ENCODE data around the gene SLC4A2.

GRCh38 chr7:151115121-151115835 lies 55.9 kb downstream of the SLC4A2 start:
- TF ChIP-seq CTCF (conservative IDR thresholded peaks at IDR 0.05; ENCODE audit: low read length) (no peak), EZH2phosphoT487 (IDR thresholded peaks at IDR 0.05; ENCODE audit: borderline replicate concordance) (no peak)

Data from Loucy (cell line).